HG03575 (cell line): Measurements from ENCODE around the gene PBX3.

Experiments used
- ATAC-seq: cut with Tn5 transposase; IDR thresholded peaks from one replicate; pipeline ENCODE4 v1.9.1; 2021; ENCODE audit not compliant: unreplicated experiment, insufficient number of reproducible peaks, low FRiP score; ENCODE audit errors: extremely low read depth

Gene PBX3

DNA sequence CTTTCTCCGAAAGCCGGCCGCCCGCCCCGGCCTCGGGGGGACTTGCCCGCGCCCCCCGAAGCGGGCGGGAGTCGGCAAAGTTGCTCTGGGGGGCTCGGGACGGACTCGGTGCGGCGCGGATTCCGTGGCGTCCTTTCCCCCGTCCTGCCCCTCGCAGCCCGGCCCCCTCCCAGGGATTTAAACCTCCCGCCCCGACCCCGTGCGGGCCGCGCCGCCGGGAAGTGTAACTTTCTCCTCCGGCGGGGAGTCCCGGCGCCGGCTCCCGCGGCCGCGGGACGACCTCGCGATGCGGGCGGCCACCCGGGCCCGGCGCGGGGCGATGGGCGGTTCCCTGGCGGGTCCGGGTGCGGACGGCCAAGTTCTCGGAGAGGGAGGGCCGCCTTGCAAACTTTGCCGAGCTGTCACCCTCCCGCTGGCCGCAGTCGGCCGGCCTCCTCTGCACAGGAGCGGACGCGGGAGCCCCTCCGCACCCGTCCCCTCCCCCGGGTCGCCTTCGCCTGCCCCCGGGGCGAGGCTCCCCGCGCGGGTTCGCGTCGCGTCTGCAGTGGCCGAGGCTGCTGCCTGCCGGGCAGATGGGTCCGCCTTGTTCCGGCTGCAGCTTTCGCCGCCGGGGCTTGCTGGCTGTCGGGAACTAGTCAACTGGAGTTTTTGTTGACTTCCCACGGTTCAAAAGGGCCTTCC, 732 bp downstream of the PBX3 start:
- ATAC-seq: no peak

DNA sequence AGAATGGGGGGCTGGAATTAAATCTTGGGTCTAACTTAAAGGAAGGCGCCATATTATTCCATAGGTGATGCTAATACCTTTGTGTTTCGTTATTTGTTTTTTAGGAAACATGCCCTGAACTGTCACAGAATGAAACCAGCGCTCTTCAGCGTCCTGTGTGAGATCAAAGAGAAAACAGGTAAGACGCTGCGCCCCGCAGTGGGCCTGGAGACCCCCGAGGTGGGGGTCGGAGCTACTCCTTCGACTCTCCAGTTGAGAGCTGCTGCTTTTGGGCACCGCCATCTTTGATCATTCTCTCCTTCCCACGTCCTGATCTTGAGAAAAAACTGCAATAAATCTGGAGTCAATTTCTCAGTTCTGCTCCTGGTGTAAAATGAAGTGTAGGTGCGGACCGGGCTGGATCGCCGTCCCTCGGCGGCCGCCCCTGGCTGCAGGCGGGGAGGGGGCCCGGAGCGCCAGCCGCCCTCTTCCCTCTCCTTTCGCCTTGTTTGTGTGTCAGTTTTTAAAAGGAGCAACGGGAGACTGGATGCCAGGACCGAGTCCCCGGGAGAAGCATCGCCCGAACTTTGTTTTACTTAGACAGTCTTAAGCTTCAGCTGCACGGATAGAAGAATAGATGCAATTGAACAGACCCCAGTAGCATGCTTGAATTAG, 1.4 kb downstream of the PBX3 start:
- no peak for ATAC-seq

DNA sequence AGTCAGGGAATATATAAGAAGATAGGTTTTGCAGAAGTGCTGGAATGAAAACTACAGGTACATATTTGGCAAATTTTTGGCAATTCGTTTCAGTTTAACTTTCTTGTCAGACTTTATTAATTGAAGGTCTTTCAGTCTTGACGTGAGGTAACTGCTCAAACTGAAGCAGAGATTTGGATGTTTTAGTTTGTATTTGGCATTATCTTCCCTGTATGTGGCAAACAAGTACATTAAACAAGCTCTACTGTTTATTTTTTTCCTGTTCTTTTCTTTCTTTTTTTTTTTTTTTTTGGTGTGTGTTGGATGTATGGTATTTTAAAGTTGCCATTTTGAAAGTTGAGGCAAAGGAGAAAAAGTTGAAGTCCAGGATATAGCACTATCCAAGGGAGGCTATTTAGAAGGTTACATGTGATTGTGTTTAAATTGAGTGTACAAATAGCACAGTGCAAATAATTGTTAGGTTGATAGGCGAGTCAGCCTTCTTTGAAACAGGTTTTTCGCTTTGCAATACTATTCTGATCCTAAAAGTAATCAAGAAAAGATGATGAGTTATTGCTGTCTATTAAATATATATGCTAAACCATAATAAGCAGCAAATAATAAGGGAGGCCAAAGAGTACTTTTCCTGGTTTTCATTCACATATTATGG, 2.2 kb downstream of the PBX3 start:
- ATAC-seq: no peak

DNA sequence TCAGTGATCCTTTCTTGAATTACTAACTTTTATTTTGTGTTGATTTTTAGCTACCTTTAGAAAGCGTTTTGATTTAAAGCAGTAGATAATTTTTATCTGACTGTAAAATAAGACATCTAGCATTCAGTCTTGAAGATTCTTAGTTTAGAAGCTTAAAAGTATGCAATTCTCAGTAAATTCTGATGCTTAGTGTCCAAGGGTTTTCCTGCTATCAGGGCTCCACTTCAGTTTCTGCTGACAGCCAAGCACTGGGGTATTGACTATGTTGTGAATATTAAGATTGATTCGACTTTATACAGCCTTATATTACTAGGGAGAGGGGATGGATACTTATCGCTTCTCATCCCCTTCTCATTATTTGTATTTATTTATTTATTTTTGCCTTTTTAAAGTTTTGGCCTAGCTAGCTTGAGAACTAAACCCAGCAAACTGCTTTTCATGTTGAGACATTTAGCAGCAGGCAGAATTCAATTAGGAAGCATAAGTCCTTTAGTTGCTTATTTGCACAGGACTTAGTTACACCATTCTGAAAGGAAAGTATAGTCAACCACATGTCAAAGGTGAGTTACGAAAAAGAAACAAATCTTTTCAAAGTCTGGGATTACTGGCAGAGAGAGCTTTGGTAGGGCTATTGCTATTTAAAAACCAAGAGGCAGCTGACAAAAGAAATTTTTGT, 2.9 kb downstream of the PBX3 start:
- ATAC-seq: no peak

DNA sequence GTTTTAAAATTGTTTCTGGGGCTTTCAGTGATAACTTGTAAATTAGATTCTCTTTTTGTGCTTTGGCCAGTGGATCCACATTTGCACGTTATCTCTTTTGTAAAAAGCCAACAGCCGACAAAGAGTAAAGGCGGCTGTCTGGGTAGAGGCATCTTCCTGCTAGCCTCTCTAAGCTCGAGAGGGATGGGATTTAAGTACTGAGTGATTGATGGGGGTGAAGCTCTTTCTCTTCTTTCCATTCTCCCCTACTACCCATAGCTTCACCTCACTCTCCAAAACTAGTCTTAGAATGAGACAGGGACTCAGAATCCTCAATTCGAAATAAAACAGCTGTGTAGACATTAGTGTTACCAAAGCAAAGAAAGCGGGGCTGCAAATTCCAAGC, 3.4 kb downstream of the PBX3 start:
- no peak for ATAC-seq

DNA sequence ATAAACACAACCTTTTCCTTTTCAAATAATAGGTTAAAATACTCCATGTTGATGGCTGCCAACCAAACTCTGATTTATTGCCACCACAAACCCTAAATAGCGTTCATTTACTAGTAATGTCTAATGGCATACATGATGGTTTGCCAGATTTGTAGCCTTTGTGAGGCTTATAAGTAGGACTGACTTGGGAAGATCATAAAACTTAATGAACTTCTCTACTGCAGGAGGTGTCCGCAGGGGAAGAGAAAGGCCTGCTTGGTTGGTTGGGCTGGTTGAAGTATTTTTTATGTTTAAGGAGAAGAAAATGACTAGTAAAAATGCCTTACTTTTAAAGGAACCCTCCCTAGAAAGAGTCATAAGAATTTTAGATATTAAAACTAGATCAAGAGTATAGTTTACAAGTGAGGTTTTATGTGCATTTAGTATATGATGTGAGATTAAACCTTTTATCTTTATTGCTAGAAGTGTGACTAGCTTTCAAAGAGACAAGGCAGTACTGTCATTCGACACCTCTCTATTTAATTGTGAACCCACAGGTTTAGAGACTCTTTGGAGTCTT, 5.0 kb downstream of the PBX3 start:
- ATAC-seq: no peak

DNA sequence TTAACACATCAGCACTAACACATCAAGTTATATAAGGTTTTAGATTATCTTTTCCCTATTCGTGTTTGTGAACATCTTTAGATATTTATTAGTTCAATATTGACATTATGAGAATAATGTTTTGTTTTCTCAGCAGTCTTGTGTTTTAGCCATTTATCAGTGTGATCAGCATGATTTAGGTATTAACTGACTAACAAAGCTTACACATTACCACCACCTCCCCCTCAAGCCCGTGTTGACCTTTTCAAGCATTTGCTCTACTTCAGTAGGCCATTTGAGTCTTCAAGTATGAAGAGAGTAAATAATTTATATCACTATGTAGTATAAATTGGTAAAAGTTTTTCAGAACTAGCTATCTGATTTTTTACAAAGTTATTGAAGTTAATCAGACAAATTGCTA, 6.9 kb downstream of the PBX3 start:
- ATAC-seq: no peak

DNA sequence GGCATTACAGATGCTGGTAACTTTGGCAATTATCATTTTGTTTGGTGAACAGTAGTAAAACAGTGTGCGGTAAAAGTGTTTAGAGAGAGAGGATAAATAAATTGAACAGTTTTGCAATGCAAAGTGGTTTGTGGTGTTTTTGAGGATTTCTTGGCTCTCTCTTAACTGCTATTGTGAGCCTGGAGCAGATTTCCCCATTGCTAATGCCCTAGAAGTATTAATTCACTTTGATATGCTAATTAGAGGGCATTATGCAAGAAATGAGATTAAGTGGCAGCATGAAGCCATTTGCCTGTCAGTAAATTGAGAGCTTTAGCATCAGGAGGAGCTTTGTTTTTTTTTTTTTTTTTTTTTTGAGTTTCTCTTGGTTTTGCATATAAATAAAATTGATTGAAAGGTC, 8.2 kb downstream of the PBX3 start:
- ATAC-seq: no peak

DNA sequence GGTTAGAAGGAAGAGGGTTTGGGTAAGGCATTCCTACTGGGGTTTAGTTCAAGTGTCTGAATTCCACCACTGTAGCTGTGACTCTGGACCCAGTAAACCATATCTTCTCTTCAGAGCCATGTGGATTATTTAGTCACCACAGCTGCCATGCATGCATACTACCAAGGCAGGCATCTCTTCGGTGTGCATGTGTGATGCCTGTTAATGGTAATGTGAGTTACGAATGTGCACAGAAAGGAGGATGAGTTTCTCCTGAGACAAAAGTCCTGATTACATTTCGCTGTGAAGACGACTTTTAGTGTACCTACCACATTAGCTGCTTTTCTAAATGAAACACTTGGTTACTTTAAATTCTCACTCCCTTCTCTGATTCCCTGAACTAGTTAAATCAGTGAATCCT, 9.3 kb downstream of the PBX3 start:
- ATAC-seq: no peak

DNA sequence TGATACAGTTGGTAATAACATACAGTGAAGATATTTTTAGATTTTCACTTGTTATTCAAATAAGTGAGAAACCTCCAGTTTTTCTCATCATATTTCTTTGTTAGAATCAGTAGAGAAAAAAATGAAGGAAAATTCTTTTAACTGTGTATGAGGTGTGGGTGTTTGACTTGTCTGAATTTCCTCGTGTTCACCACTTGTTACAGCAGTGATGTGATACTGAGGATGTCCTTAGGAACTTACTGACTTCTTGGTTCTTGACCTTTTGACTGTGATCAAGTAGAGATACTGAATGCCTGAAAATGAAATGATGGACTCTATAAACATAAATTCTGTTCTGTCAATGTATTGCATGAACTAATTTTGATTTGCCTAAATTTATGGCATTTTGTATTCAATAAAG, 10.7 kb downstream of the PBX3 start:
- no peak for ATAC-seq

DNA sequence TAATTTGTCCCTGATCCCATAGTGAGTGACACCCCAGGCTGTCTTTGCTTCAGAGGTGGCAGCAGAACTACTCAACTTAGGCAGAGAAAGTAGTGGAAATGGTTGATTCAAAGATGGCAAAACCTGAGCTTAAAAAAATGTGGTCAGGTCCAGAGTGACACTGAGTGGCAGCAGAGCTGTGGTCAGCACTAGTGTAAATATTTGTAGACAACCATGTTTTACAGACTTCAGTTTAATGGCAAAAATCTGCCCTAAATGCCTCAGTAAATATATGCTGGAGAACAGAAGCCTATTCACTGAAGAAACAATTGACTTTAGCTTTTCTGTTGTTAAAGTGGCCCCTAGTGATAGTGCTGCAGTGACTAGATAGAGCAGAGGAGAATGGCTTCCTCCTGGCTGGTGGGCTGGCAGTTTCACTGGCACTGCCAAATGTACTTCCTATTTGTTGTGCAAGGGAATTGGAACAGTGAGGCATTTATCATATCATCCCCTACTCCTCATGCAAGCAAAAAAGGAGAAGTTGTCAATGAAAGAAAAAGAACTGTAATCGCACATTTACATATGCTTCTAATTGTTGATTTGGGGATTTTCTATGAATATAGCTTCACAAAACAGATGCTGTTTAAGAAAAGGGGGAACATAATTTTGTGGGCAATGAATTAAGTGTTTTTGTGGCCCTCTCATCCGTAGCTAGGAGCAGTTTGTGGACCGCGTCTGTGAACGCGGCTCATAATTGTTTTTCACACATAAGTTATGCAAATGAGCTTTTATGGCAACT, 12.0 kb downstream of the PBX3 start:
- no peak for ATAC-seq

DNA sequence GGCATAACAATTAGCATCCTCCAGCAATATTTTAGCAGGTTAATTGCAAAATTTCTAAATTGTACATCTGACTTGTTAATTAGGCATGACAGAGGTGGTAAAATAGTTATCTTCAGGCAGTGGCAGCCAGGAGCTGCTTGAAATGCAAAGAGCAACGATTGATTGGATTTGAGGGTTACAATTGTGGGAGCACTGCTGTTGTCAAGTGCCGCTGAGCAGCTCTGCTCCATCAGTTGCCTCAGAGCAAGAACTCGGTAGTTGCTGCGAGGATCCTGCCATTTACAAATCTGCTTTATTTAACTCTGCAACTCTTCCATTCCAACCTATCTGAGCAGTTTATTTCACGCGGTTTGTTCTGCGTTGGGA, 12.6 kb downstream of the PBX3 start:
- ATAC-seq: no peak

DNA sequence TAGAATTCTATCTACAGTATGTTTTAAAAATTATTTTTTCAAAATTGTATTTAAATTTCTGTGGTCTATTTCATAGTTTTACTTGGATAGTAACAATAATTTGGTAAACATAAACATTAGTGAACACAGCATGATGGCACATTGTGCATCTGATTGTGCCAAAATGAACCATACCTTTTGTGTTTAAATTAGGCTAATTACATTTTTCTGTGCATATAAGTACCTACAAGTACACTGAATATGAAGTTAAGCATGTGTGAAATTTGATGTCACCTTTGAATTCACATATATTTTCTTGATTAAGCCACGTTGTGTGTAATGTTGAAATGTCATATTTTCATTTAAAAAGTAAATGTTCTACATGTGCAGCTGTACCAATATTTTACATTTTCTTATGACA, 13.4 kb downstream of the PBX3 start:
- no peak for ATAC-seq

DNA sequence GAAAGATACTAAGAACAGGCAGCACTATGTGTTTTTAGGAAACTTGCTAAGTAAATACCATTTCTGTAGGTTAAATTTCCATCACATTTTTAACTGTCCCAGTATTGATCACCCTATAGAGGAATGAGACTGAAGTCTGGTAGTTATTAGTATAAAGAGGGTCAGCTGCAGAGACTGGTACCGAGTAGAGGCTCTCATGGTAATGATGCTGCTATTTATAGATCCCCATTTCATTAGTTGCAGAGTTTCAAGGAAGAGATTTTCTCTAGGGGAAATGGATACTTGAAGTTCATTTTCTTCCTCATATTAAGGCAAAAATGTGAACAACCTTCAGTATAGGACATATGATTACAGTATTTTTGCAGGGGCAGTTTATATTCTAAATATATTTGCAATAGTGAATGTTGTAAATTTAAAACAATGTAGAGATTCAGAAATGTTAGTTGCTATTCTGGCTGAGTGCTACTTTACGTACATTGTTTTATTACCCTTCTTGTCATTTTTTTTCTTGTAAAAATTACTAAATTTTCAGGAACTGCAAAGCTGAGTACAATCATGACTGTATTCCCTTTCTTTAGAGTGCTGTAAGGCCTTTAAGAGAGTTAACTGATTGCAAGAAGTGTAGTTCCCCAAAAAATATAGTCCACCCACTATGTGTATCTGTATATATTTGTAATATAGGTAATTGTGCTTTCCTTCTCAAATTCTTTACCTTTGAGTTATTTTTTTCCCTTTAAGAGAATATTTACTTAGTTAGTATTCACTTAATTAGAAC, 14.7 kb downstream of the PBX3 start:
- no peak for ATAC-seq

DNA sequence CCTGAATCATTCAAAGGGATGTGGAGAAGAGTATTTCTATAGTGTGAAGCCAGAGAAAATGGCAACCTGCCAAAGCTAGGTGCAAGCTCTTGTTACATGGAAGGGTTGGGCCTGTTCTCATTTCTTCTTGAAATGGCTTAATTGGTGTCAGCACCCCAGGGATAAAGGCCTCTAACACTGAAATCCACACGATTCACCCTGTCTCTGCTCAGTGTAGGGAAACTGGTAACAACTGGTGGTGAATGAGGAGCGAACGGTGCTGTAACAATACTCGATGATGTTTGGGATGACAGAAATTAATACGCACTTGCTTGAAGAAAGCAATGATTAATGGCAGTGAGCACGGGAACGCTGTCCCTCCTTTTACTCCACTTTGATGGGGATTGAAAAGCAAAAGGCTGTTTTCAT, 16.2 kb downstream of the PBX3 start:
- ATAC-seq: no peak

DNA sequence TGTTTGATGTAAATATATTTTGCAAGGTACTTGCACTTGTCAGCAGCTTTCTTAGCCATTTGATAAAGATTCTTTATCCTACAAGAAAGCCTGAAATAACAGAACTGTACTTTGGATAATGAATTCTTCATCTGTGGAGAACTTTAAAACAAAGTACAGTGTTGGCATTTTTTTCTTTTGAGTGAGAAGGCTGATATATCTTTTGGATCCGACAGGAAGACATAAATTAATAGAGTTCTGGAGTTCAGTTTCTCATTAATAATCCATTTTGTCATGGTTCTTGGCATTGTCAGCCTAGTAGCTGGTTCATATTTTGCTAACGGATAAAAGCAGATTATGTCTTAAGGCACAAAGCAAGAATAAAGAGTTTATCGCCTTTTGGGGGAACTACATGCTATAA, 17.0 kb downstream of the PBX3 start:
- ATAC-seq: no peak

DNA sequence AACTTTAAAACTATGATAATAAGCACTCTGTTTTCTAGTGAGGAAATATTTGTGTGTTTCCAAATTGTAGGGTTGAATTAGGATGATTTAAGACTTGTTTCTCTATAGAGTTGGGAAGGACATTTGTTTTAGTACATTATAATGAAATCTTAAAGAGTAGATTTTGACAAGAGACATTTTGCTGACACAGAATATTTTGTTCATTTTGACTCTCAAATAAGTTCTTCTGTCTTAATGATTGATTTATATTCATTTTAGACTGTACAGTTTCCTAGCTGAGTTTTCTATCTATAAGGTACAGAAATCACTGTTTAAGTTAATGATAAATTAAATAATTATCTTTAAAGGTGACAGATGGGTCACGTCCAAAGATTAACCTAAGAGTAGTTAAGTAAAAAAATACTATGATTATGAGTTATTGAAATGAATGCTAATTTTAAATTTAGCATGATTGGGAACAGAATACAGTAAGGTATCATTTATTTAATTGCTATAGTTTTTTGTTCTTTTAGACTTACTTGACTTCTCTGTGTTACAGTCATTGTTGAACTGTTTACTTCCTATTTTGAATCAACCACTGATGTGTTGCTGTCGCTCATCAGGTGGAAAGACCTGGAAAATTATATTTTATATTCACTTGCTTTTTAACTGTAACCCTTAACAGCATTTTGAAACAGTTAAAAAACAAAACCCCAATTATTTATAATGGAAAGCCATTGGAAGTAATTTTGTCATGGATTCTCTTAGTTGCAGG, 19.5 kb downstream of the PBX3 start:
- no peak for ATAC-seq

DNA sequence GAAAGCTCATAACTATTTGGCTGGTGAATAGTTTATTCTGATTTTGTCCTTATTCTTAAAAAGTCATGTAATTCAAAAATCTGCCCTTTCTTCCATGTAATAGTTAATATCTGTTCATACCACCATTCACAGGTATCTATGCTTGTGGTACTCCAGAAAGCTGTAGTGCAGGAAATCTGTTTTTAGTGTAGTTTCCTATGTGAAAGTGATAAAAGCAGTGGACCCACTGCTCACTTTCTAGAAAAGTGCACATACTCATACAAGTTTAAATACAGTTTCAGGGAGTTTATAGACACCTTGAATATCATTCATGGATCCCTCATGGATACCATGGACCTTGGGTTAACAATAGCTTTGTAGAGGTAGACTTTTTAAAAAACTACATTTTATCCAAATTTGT, 20.2 kb downstream of the PBX3 start:
- no peak for ATAC-seq
